ENCODE measurements around the gene PHF23.

DNA sequence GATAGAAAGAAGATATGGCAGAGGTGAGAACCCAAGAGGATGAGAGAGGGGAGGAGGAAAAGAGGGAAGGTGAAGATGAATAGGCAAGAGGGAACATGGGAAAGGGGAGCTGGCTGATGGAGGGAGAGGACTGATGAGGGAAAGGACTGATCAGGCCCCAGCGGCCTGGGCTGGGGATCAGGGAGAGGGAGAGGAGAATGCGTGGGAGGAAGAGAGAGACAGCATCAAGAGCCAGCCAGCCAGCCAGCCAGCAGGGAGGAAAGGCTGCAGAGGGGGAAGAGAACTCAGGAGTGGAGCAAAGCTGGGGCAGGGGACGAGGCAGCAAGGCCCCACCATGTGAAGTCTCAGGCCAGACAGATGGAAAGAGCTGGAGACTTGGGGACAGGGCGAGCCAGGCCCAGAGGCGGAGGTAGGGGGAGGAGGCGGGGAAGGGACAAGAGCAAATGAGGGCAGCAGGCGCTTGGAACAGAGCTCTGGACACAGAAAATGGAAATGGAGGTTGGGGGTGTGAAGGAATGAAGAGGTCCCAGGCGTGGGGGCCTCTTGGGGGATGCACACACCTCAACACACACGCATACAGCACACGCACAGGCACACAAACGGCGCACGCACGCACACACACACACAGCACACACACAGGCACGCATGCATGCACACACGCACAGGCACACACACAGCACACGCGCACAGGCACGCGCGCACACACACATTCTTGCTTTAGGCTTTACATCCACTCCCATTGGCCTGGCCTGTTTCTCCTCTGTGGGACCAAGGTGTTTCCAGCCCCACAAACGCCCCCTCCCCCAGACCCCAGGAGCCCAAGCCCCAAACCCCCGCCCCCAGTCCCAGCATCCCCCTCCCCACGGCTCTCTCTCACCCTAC is 31.9 kb downstream of the PHF23 start:
- TF ChIP-seq NFYB (CRISPR knock-in tag; conservative IDR thresholded peaks at IDR 0.05; ENCODE audit: low read depth) (no peak), ZNF232 (CRISPR knock-in tag; IDR thresholded peaks at IDR 0.05) (no peak)
- TF ChIP-seq, protein P1, sequence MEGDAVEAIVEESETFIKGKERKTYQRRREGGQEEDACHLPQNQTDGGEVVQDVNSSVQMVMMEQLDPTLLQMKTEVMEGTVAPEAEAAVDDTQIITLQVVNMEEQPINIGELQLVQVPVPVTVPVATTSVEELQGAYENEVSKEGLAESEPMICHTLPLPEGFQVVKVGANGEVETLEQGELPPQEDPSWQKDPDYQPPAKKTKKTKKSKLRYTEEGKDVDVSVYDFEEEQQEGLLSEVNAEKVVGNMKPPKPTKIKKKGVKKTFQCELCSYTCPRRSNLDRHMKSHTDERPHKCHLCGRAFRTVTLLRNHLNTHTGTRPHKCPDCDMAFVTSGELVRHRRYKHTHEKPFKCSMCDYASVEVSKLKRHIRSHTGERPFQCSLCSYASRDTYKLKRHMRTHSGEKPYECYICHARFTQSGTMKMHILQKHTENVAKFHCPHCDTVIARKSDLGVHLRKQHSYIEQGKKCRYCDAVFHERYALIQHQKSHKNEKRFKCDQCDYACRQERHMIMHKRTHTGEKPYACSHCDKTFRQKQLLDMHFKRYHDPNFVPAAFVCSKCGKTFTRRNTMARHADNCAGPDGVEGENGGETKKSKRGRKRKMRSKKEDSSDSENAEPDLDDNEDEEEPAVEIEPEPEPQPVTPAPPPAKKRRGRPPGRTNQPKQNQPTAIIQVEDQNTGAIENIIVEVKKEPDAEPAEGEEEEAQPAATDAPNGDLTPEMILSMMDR (IDR thresholded peaks at IDR 0.05), result no peak
- TF ChIP-seq, protein P2, sequence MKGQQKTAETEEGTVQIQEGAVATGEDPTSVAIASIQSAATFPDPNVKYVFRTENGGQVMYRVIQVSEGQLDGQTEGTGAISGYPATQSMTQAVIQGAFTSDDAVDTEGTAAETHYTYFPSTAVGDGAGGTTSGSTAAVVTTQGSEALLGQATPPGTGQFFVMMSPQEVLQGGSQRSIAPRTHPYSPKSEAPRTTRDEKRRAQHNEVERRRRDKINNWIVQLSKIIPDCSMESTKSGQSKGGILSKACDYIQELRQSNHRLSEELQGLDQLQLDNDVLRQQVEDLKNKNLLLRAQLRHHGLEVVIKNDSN (CRISPR knock-in tag; IDR thresholded peaks at IDR 0.05), result no peak
